Calu3 (cell line): ENCODE data around the gene TMEM97. TPM values are rescaled to one million over a fixed set of nuclear protein-coding genes. Genes with fewer than 3 reads are reported as not detected.

Source experiments
- BruUV-seq: library from RNA; stranded (reverse); fragments of 400-500 nt; replicated peaks from 2 replicates; lab custom pipeline; 2021; lab: Mats Ljungman, UMichigan
- CTCF ChIA-PET: fragments of 300-600 bp; sonication (Branson Sonifier 250); formaldehyde crosslinking; loops from one replicate; lab custom pipeline; 2022; ENCODE audit warnings: antibody characterized with exemption; lab: Charles Lee
- DNase-seq: peaks from one replicate; pipeline ENCODE4 v3.0.0; 2022
- H3K27ac Mint-ChIP-seq: one replicate; pipeline ENCODE4 v1.8.0; 2022; ENCODE audit warnings: mixed read lengths; ENCODE audit not compliant: unreplicated experiment
- H3K27me3 Mint-ChIP-seq: one replicate; pipeline ENCODE4 v1.8.0; 2022; ENCODE audit warnings: mixed read lengths; ENCODE audit not compliant: unreplicated experiment
- H3K36me3 Mint-ChIP-seq: one replicate; pipeline ENCODE4 v1.8.0; 2022; ENCODE audit warnings: mild to moderate bottlenecking, moderate library complexity, mixed read lengths; ENCODE audit not compliant: insufficient read depth, unreplicated experiment
- H3K4me1 Mint-ChIP-seq: one replicate; pipeline ENCODE4 v1.8.0; 2022; ENCODE audit warnings: mild to moderate bottlenecking, low read depth, mixed read lengths; ENCODE audit not compliant: unreplicated experiment
- H3K4me3 Mint-ChIP-seq: one replicate; pipeline ENCODE4 v1.8.0; 2022; ENCODE audit warnings: mild to moderate bottlenecking, low read depth, moderate library complexity, mixed read lengths; ENCODE audit not compliant: unreplicated experiment
- H3K9me3 Mint-ChIP-seq: one replicate; pipeline ENCODE4 v1.8.0; 2022; ENCODE audit warnings: low read depth, mixed read lengths; ENCODE audit not compliant: unreplicated experiment
- intact Hi-C: fragments of 100-400 bp; cut with micrococcal nuclease; formaldehyde crosslinking; loops from one replicate; pipeline ENCODE4 v1.10.0; 2022; ENCODE audit not compliant: unreplicated experiment
- total RNA-seq: library from RNA; stranded (reverse); gene quantifications from 2 replicates; pipeline ENCODE4 v1.2.3, GENCODE V29; 2022
- TF ChIP-seq, protein P1 (sequence below): fragments of 200-600 bp; IDR thresholded peaks from one replicate; pipeline ENCODE4 v1.8.0; 2022; ENCODE audit warnings: antibody characterized with exemption; ENCODE audit not compliant: unreplicated experiment

The TMEM97 gene
- total RNA-seq, 1 experiment from 2014 or later = 110 TPM

DNA sequence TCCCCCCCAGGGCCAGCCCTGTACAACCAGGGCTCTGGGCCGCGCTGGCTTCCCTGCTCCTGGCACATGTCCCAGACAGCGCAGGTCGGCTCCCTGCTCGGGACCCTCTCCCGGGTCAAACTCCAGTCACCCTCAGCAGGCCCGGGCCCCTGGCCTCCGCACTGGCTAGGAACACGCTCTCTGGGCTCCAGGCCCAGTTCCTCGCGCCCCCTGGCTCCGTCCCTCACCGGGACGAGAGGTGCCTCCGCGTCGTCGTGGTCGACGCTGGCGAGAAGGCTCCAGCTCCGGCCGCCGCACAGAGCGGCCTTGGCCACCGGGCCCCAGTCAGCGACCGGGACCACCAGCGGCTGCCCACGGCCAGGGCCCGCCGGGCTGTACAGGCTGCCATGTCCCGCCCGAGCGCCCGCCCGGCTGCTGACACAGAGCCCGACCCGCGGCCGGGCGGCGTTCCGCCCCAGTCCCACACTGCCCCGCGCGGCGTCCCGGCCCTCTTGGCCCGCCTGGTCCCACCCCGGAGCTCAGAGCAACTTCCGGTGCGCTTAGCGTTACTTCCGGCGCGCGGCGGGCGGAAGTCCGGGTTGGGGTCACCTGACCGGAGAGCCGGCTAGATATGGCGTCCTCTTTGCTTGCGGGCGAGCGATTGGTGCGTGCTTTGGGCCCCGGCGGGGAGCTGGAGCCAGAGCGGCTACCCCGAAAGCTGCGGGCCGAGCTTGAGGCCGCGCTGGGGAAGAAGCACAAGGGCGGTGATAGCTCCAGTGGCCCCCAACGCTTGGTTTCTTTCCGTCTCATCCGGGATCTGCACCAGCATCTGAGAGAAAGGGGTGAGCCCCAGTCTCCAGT, 38.3 kb downstream of the TMEM97 start, which contains the start of gene POLDIP2:
TSS of gene POLDIP2 (minus strand) at position 467 of the 840 bp plus-strand sequence. CDS start at position 388, 79 bp downstream.
- peaks cover 13% of the 10 kb centered on the region for H3K4me1 Mint-ChIP-seq
- CTCF ChIA-PET = interaction anchor here (0.6 to 2.6 kb wide), 4 partner anchors 10 to 59 kb away, joined by 3 to 10 read pairs (median 6); partner anchors contain the start of genes IFT20 and TNFAIP1
- TF ChIP-seq, protein P1, sequence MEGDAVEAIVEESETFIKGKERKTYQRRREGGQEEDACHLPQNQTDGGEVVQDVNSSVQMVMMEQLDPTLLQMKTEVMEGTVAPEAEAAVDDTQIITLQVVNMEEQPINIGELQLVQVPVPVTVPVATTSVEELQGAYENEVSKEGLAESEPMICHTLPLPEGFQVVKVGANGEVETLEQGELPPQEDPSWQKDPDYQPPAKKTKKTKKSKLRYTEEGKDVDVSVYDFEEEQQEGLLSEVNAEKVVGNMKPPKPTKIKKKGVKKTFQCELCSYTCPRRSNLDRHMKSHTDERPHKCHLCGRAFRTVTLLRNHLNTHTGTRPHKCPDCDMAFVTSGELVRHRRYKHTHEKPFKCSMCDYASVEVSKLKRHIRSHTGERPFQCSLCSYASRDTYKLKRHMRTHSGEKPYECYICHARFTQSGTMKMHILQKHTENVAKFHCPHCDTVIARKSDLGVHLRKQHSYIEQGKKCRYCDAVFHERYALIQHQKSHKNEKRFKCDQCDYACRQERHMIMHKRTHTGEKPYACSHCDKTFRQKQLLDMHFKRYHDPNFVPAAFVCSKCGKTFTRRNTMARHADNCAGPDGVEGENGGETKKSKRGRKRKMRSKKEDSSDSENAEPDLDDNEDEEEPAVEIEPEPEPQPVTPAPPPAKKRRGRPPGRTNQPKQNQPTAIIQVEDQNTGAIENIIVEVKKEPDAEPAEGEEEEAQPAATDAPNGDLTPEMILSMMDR = no peak
- intact Hi-C loops = no loop called here
- no TSS peak for BruUV-seq
- H3K27ac Mint-ChIP-seq = peak within 1 kb of the TSS; percentile 87
- peaks cover 39% of the 10 kb centered on the region for H3K36me3 Mint-ChIP-seq
- no peaks in the 10 kb centered on the region for H3K9me3 Mint-ChIP-seq
- peak; percentile 96 for DNase-seq
- peak within 1 kb of the TSS; percentile 91 for H3K4me3 Mint-ChIP-seq
- no peaks in the 10 kb centered on the region for H3K27me3 Mint-ChIP-seq

DNA sequence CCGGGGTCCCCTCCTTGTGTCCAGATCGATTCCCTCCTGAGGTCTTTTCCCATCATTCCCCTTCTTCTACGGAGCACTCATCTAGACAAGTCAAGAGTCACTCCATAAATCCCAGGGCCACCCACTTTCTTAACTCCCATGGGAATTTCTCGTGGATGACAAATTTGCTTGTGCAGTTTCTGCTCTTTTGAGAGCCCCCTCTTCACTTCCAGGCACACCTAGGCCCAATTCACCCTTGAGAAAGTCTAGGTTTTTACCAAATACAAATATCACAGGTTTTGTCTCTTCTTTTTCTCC, 38.8 kb downstream of the TMEM97 start:
- intact Hi-C loops = no loop called here
- no peaks in the 10 kb centered on the region for H3K27me3 Mint-ChIP-seq
- H3K27ac Mint-ChIP-seq = peak overlapping the region; percentile 87
- BruUV-seq = TSS peak; percentile 74
- H3K4me1 Mint-ChIP-seq = peaks cover 13% of the 10 kb centered on the region
- CTCF ChIA-PET = interaction anchor here (1.7 to 2.6 kb wide), 3 partner anchors 11 to 59 kb away, joined by 4 to 10 read pairs (median 9); partner anchors contain the start of genes IFT20 and TNFAIP1
- H3K4me3 Mint-ChIP-seq = peak overlapping the region; percentile 91
- DNase-seq = no peak
- H3K36me3 Mint-ChIP-seq = peaks cover 38% of the 10 kb centered on the region
- TF ChIP-seq, protein P1 = no peak
- no peaks in the 10 kb centered on the region for H3K9me3 Mint-ChIP-seq

DNA sequence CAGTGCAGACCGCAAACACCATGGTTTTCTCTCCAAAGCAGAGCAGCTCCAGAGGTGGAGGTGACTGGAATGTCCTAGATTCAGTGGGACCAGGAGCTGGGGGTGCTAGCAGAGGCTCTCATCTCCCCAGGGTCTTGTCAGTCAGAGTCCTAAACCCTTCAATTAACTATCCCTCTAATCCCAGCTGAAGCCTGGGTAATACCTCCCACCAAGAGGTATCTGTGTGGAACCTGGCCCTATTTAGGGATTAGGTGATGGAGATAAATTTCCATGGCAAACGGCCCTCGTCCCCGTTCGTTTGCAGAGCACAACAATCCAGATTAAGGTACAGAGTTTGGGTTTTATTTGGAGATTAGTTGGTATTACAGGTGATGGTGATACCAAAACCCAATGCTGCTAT, 44.2 kb downstream of the TMEM97 start:
- intact Hi-C loops = no loop called here
- H3K36me3 Mint-ChIP-seq = peaks cover 24% of the 10 kb centered on the region
- no peak overlapping the region for H3K27ac Mint-ChIP-seq
- CTCF ChIA-PET = no interaction called here
- H3K4me1 Mint-ChIP-seq = no peaks in the 10 kb centered on the region
- TF ChIP-seq, protein P1 = no peak
- DNase-seq = no peak
- H3K9me3 Mint-ChIP-seq = no peaks in the 10 kb centered on the region
- H3K4me3 Mint-ChIP-seq = no peak overlapping the region
- no peaks in the 10 kb centered on the region for H3K27me3 Mint-ChIP-seq
- no TSS peak for BruUV-seq

DNA sequence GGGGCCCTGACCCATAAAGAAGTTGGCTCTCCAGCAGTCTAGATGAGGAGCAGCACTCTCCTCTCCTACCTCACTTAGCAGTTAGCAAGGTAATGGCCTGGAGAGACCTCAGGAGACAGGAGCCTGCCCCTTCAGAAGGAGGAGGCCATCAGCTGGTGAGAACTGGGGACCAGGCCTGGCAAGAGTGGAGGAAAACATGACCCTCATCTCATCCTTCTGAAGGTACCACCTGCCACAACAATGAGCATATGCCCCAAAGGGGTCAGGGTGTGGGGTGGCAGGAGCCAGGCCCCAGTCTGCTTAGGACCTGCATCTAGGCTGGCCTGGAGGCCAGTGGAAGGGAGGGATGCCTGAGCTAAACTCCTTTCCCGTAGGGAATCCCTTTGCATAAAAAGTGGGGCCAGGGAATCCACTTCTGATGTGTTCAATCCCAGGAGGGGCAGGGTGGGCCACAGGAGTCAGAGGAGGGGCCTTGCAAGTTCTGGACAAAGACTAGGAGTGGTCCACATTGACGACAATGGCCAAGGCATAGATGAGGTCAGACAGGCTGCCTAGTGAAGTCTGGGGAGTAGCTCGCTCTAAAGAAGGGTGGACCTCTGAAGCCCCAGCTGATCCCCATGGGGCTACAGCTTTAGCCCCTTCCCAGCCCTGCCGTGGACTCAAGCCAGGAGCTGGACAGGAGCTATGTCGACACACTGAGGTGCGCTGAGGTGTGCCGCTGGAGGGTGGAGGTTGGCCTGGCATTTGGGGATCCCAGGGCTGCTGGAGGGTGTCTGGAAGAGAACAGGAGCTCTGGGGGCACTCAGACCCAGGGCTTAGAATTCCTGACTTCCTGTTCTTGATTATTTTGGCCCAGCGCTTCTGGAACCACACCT, 45.0 kb downstream of the TMEM97 start:
- H3K36me3 Mint-ChIP-seq = peaks cover 19% of the 10 kb centered on the region
- H3K4me3 Mint-ChIP-seq = no peak overlapping the region
- no peak overlapping the region for H3K27ac Mint-ChIP-seq
- H3K4me1 Mint-ChIP-seq = no peaks in the 10 kb centered on the region
- CTCF ChIA-PET = no interaction called here
- TF ChIP-seq, protein P1 = no peak
- H3K27me3 Mint-ChIP-seq = no peaks in the 10 kb centered on the region
- BruUV-seq = no TSS peak
- no peak for DNase-seq
- intact Hi-C loops = no loop called here
- H3K9me3 Mint-ChIP-seq = no peaks in the 10 kb centered on the region
